ENCODE results near the gene RPTN.

RPTN gene

DNA sequence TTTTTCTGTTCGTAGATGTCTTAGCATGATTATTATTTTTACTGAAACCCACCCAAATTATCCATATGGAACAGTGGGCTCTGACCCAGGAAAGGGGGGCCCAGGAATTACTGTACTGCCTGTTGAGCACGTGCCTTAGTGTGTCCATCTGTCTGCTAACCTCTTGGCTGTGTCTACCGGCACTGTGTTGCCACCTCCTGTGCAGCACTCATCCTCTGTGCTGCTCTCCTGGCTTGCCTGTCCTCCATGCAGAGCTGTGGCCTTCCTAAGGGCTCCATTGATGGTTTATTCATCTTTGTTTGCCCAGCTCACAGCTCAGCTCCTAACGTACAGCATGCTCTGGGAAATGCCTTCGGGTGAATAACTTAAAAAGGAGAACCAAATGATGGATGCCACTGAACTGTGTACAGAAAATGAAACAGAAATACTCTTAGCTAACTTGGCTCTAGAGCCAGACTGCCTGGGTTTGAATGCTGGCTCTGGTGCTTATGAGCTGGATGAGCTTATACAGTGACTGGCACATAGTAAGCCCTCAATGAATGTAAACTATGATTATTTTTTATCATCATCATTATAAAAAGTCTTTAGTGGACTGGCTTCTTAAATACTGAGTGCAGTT, 11.4 kb upstream of the RPTN start:
- TF ChIP-seq ZFX (IDR thresholded peaks at IDR 0.05; ENCODE audit: borderline replicate concordance): no peak
- no peak for TF ChIP-seq CTCF (IDR thresholded peaks at IDR 0.05)
- H3K27ac ChIP-seq: no peak overlapping the region

GRCh38 chr1:152169366-152170025, 10.5 kb upstream of the RPTN start:
- no peak for TF ChIP-seq ZFX (IDR thresholded peaks at IDR 0.05; ENCODE audit: borderline replicate concordance)
- no peak for TF ChIP-seq CTCF (IDR thresholded peaks at IDR 0.05)
- no peak overlapping the region for H3K27ac ChIP-seq

- TF ChIP-seq ZFX (IDR thresholded peaks at IDR 0.05; ENCODE audit: borderline replicate concordance) (no peak), CTCF (IDR thresholded peaks at IDR 0.05) (no peak)
- H3K27ac ChIP-seq: no peak overlapping the region
Observed at GRCh38 chr1:152168535-152168868, 9.5 kb upstream of the RPTN start.

GRCh38 chr1:152167835-152168534, 9.0 kb upstream of the RPTN start:
- TF ChIP-seq ZFX (IDR thresholded peaks at IDR 0.05; ENCODE audit: borderline replicate concordance): no peak
- TF ChIP-seq CTCF (IDR thresholded peaks at IDR 0.05): no peak

DNA sequence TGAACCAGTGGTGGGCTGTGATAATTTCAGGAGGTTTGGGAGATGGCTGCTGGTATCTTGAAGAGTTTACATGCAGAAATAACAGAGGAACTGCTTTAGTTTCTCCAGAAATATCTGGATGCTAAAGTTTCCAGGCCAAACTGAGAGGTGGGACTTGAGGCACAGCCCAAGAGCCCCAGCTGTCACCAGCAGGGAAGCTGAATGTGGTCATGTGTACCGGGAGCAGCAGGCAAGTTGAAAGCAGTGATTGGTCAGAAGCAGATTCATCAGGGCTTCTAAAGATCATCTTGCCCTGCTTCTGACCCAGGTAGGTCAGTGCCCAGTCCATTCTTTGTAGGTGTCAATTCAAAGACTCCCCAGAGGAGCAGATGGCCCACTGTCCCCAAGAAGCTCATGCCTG, 7.9 kb upstream of the RPTN start:
- no peak overlapping the region for H3K27ac ChIP-seq
- TF ChIP-seq CTCF (IDR thresholded peaks at IDR 0.05): no peak
- no peak for TF ChIP-seq ZFX (IDR thresholded peaks at IDR 0.05; ENCODE audit: borderline replicate concordance)

More at GRCh38 chr1:152167835-152168534, 9.0 kb upstream of the RPTN start:
- no peak overlapping the region for H3K27ac ChIP-seq

DNA sequence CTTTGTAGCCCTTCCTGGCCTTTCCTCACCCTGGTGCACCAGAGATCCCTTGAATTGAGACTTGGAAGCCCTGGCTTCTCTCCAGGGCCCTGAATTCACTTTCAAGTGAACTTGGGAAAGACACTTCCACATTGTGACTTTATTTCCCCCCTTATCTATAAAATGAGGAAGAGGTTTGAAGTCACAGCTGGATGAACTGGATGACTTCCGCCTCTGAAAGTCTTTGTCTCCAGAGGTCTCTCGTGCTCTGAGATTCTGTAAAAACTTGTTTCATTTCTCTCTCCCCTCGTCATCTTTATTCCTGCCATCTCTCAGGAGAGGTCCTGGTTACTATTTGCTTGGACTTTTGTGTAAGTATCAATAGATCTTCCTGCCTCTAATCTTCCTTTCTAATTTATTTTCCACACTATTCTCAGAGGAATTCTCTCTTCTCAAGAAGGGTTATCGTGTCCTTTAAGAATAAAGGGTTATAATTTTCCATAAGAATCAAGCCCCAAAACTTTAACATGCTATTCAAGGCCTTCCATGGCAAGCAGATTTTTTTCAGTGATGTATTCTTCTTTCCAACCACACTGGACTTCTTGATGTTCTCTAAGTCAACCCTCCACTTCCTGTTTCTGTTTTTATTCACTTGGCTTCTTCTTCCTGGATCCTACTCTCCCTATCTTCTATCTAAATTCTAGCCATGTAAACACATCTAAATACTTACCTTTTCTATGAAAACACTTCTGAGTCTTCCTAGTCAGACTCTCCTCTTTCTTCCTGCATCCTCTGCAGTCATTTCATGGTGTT, 6.5 kb upstream of the RPTN start:
- H3K27ac ChIP-seq: no peak overlapping the region
- TF ChIP-seq CTCF (IDR thresholded peaks at IDR 0.05) (no peak), ZFX (IDR thresholded peaks at IDR 0.05; ENCODE audit: borderline replicate concordance) (no peak)

Data from 22Rv1 (cell line).